ENCODE results near the gene DYNC1H1.

- TF ChIP-seq KDM2A (CRISPR knock-in tag; IDR thresholded peaks at IDR 0.05; ENCODE audit: borderline replicate concordance, low read depth) (no peak), HNRNPL (IDR thresholded peaks at IDR 0.05; ENCODE audit: low read depth, low read length) (no peak), CEBPZ (IDR thresholded peaks at IDR 0.05; ENCODE audit: low read length) (no peak), CTCF (CRISPR knock-in tag; IDR thresholded peaks at IDR 0.05) (no peak), MBD4 (IDR thresholded peaks at IDR 0.05; ENCODE audit: borderline replicate concordance, low read length) (no peak), CBX2 (IDR thresholded peaks at IDR 0.05; ENCODE audit: low read depth, low read length) (no peak), CBX2 (CRISPR knock-in tag; IDR thresholded peaks at IDR 0.05; ENCODE audit: low read depth) (no peak), EP300 (IDR thresholded peaks at IDR 0.05; ENCODE audit: low read depth in 2 of 2, low read length in 2 of 2) (no peak), EP300 (CRISPR knock-in tag; IDR thresholded peaks at IDR 0.05; ENCODE audit: borderline replicate concordance) (no peak), ZZZ3 (CRISPR knock-in tag; IDR thresholded peaks at IDR 0.05; ENCODE audit: borderline replicate concordance) (no peak), ZBTB42 (CRISPR knock-in tag; IDR thresholded peaks at IDR 0.05) (no peak)
These were observed 24.0 kb downstream of the DYNC1H1 start for GRCh38 chr14:101988377-101988776.
